HCT116 (cell line): ENCODE measurements around the gene TMTC2. TPM values are rescaled to one million over a fixed set of nuclear protein-coding genes. Genes with fewer than 3 reads are reported as not detected.

Experiments used
- ATAC-seq: fragments of 200-7000 bp; cut with Tn5 transposase; 2 replicates; pipeline ENCODE4 v1.9.1; 2020; ENCODE audit warnings: mild to moderate bottlenecking, moderate library complexity
- BruUV-seq: library from RNA; stranded (reverse); fragments of 400-500 nt; replicated peaks from 2 replicates; lab custom pipeline; 2021; lab: Mats Ljungman, UMichigan
- CTCF ChIA-PET: fragments of 300-600 bp; sonication (Branson Sonifier 250); formaldehyde crosslinking; loops from one replicate; lab custom pipeline; 2021; ENCODE audit warnings: antibody characterized with exemption; lab: Charles Lee
- POLR2A ChIA-PET: fragments of 300-600, 350-600 bp; sonication (Branson Sonifier 250); formaldehyde crosslinking; loops from one replicate; lab custom pipeline; 2021; ENCODE audit warnings: antibody characterized with exemption; lab: Charles Lee
- RAD21 ChIA-PET, 2 experiments: fragments of 300-600 bp; sonication (Branson Sonifier 250); formaldehyde crosslinking; loops; one replicate each; lab custom pipeline; 2023; ENCODE audit warnings: low total read pairs in 2 of 2; ENCODE audit not compliant: uncharacterized antibody in 2 of 2, unreplicated experiment in 2 of 2, low non-redundant PET in 1 of 2; lab: Charles Lee
- DNase-seq: peaks from one replicate; pipeline ENCODE4 v3.0.0-alpha.2; 2010; ENCODE audit warnings: low read depth, low spot score
- H2AFZ ChIP-seq: fragments of 200-600 bp; shearing (Covaris generic), sonication (generic); 2 replicates; pipeline ENCODE4 v1.6.1; 2017; ENCODE audit warnings: low read depth, mixed run types, mixed read lengths, antibody characterized with exemption, low read length; ENCODE audit not compliant: poor library complexity, severe bottlenecking
- H3K27ac ChIP-seq: 2 replicates; pipeline ENCODE4 v1.5.1; 2012; ENCODE audit warnings: low read depth, low read length
- H3K27me3 ChIP-seq: fragments of 200-600 bp; sonication (generic); 2 replicates; pipeline ENCODE4 v1.6.1; 2016; ENCODE audit warnings: mixed run types, low read length, mixed read lengths; ENCODE audit not compliant: insufficient read depth
- H3K36me3 ChIP-seq, 2 experiments: fragments of 200-500 bp in 1 of 2; fragments of 200-600 bp in 1 of 2; sonication (Bioruptor generic) in 1 of 2; sonication (generic) in 1 of 2; 2 replicates each; pipeline versions ENCODE4 v1.5.1 to v1.6.1; 2014 to 2016; ENCODE audit warnings: low read length in 2 of 2, inconsistent platforms in 1 of 2, mixed read lengths in 1 of 2, mixed run types in 1 of 2; ENCODE audit not compliant: insufficient read depth in 2 of 2, control insufficient read depth in 1 of 2
- H3K4me1 ChIP-seq, 2 experiments: fragments of 200-600 bp in 1 of 2; sonication (generic) in 1 of 2; 2 replicates each; pipeline versions ENCODE4 v1.5.1 to v1.6.1; 2012 to 2017; ENCODE audit warnings: low read length in 2 of 2, inconsistent platforms in 1 of 2, mild to moderate bottlenecking in 1 of 2, mixed read lengths in 1 of 2, mixed run types in 1 of 2, moderate library complexity in 1 of 2; ENCODE audit not compliant: insufficient read depth in 2 of 2, control insufficient read depth in 1 of 2
- H3K4me2 ChIP-seq: fragments of 200-600 bp; sonication (generic); 2 replicates; pipeline ENCODE4 v1.6.1; 2017; ENCODE audit warnings: mixed run types, low read length, mixed read lengths
- H3K4me3 ChIP-seq, 2 experiments: fragments of 200-600 bp in 1 of 2; sonication (generic) in 1 of 2; replicated peaks in 1 of 2; 2 replicates each; pipeline ENCODE4 v1.5.1; 2011 to 2016; ENCODE audit warnings: low read length in 2 of 2, control low read depth in 1 of 2, low read depth in 1 of 2, mild to moderate bottlenecking in 1 of 2, mixed read lengths in 1 of 2, mixed run types in 1 of 2
- H3K79me2 ChIP-seq: fragments of 200-600 bp; sonication (generic); 2 replicates; pipeline ENCODE4 v1.6.1; 2017; ENCODE audit warnings: mild to moderate bottlenecking, mixed run types, low read length, moderate library complexity, mixed read lengths; ENCODE audit not compliant: insufficient read depth
- H3K9ac ChIP-seq: fragments of 200-600 bp; sonication (generic); 2 replicates; pipeline ENCODE4 v1.6.1; 2016; ENCODE audit warnings: low read length, mixed read lengths
- H3K9me2 ChIP-seq: fragments of 200-600 bp; sonication (generic), shearing (Covaris generic); 2 replicates; pipeline ENCODE4 v1.6.1; 2017; ENCODE audit warnings: mixed run types, mild to moderate bottlenecking, moderate library complexity; ENCODE audit not compliant: insufficient read depth
- H3K9me3 ChIP-seq, 2 experiments: fragments of 200-500 bp in 1 of 2; fragments of 200-600 bp in 1 of 2; sonication (Bioruptor generic) in 1 of 2; sonication (generic) in 1 of 2; 2 replicates each; pipeline ENCODE4 v1.6.1; 2014 to 2017; ENCODE audit warnings: low read length in 2 of 2, mixed read lengths in 2 of 2, inconsistent platforms in 1 of 2, low read depth in 1 of 2, mild to moderate bottlenecking in 1 of 2, mixed run types in 1 of 2, moderate library complexity in 1 of 2; ENCODE audit not compliant: control insufficient read depth in 1 of 2, insufficient read depth in 1 of 2
- H4K20me1 ChIP-seq: fragments of 200-600 bp; sonication (generic), shearing (Covaris generic); 2 replicates; pipeline ENCODE4 v1.6.1; 2017; ENCODE audit warnings: mixed run types, mild to moderate bottlenecking, moderate library complexity; ENCODE audit not compliant: insufficient read depth
- CBX3 ChIP-seq: IDR thresholded peaks from 2 replicates; pipeline ENCODE4 v1.6.1; 2012; ENCODE audit warnings: low read depth
- EGR1 ChIP-seq: IDR thresholded peaks from 2 replicates; pipeline ENCODE4 v1.6.1; 2012; ENCODE audit warnings: low read depth
- ELF1 ChIP-seq: IDR thresholded peaks from 2 replicates; pipeline ENCODE4 v1.6.1; 2012; ENCODE audit warnings: low read depth, borderline replicate concordance
- EZH2 ChIP-seq: fragments of 200-600 bp; sonication (generic); IDR thresholded peaks from 2 replicates; pipeline ENCODE4 v1.6.1; 2017; ENCODE audit warnings: antibody characterized with exemption, mixed run types
- POLR2AphosphoS5 ChIP-seq: IDR thresholded peaks from 2 replicates; pipeline ENCODE4 v1.6.1; 2011; ENCODE audit warnings: mild to moderate bottlenecking, low read depth, low read length, moderate library complexity
- SIN3A ChIP-seq: IDR thresholded peaks from 2 replicates; pipeline ENCODE4 v1.6.1; 2012; ENCODE audit warnings: low read depth
- SP1 ChIP-seq: IDR thresholded peaks from 2 replicates; pipeline ENCODE4 v1.6.1; 2012; ENCODE audit warnings: low read depth
- TCF7L2 ChIP-seq: IDR thresholded peaks from 2 replicates; pipeline ENCODE4 v1.7.0; 2011; ENCODE audit warnings: borderline replicate concordance, inconsistent platforms; ENCODE audit not compliant: insufficient read depth, insufficient read length; ENCODE audit errors: extremely low read depth
- ZFX ChIP-seq: fragments of 450-650 bp; IDR thresholded peaks from 2 replicates; pipeline ENCODE4 v1.6.1; 2017
- ZNF274 ChIP-seq: fragments of 200-500 bp; sonication (Bioruptor generic); IDR thresholded peaks from 2 replicates; pipeline ENCODE4 v1.6.1; 2014; ENCODE audit warnings: mild to moderate bottlenecking, low read depth, low read length, inconsistent platforms
- intact Hi-C: fragments of 100-400 bp; cut with micrococcal nuclease; formaldehyde crosslinking; loops from 2 replicates; pipeline ENCODE4 v1.10.0; 2022
- total RNA-seq: library from RNA; stranded (reverse); gene quantifications from one replicate; pipeline ENCODE4 v1.2.1, GENCODE V29; 2021; ENCODE audit not compliant: unreplicated experiment
- TF ChIP-seq, protein P1 (sequence below): IDR thresholded peaks from 2 replicates; pipeline ENCODE4 v1.6.1; 2011; ENCODE audit warnings: mild to moderate bottlenecking, low read length, moderate library complexity; ENCODE audit not compliant: insufficient replicate concordance; ENCODE audit errors: extremely low read depth
- TF ChIP-seq, protein P2 (sequence below): IDR thresholded peaks from 2 replicates; pipeline ENCODE4 v1.6.1; 2012; ENCODE audit warnings: low read depth
- TF ChIP-seq, protein P3 (sequence below), 3 experiments: fragments of 200-600 bp in 1 of 3; sonication (generic) in 1 of 3; IDR thresholded peaks in 2 of 3; conservative IDR thresholded peaks in 1 of 3; 2 replicates each; pipeline ENCODE4 v1.5.1; 2012 to 2017; ENCODE audit warnings: low read depth in 2 of 3, low read length in 2 of 3, antibody characterized with exemption in 1 of 3, borderline replicate concordance in 1 of 3, control low read depth in 1 of 3, mild to moderate bottlenecking in 1 of 3, mixed read lengths in 1 of 3, mixed run types in 1 of 3, moderate library complexity in 1 of 3; ENCODE audit not compliant: insufficient read depth in 1 of 3
- TF ChIP-seq, protein P4 (sequence below): IDR thresholded peaks from 2 replicates; pipeline ENCODE4 v1.6.1; 2012

Gene TMTC2
- total RNA-seq, 1 experiment from 2014 or later, result 11.5 TPM

DNA sequence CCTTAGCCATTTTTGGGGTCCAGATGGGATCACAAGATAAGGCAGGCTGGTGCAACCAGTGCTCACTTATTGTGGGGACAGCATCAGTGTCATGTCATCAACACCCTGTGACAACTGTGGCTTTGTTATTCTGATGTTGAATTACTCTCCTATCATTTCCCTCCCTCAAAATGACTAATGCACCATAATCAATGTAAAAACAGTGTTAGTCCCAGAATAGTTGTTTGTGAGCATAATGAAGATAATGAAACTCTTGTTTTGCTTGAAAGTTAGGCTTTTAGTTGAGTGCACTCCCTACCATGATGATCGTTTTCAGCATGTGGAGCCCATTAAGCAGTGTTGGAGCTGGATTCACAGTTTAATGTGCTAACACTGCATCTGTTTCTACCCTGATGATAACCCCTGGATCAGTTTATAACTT, 151.4 kb downstream of the TMTC2 start:
- CTCF ChIA-PET, result no interaction called here
- no peak overlapping the region for H3K4me2 ChIP-seq
- DNase-seq (no peak), ATAC-seq (no peak)
- no peaks in the 10 kb centered on the region for H3K27me3 ChIP-seq
- H2AFZ ChIP-seq, result no peak overlapping the region
- TF ChIP-seq EZH2, result no peak
- TF ChIP-seq ELF1, result no peak
- no peak for TF ChIP-seq EGR1
- TF ChIP-seq ZFX, result no peak
- TF ChIP-seq TCF7L2, result no peak
- TF ChIP-seq ZNF274, result no peak
- H3K27ac ChIP-seq, result no peak overlapping the region
- no peaks in the 10 kb centered on the region for H3K79me2 ChIP-seq
- H3K9me3 ChIP-seq, result no peaks in the 10 kb centered on the region
- H3K4me3 ChIP-seq, result no peak overlapping the region
- H3K9me2 ChIP-seq, result no peaks in the 10 kb centered on the region; the same call in 1 of the 2 replicates
- H3K36me3 ChIP-seq, result no peaks in the 10 kb centered on the region
- H4K20me1 ChIP-seq, result no peaks in the 10 kb centered on the region
- RAD21 ChIA-PET, result no interaction called here
- peaks cover 4 to 12% of the 10 kb centered on the region in 2 experiments; a peak in 3 of 4 replicates for H3K4me1 ChIP-seq
- POLR2A ChIA-PET, result no interaction called here
- no peak overlapping the region for H3K9ac ChIP-seq
- intact Hi-C loops, result no loop called here
- BruUV-seq, result no TSS peak

DNA sequence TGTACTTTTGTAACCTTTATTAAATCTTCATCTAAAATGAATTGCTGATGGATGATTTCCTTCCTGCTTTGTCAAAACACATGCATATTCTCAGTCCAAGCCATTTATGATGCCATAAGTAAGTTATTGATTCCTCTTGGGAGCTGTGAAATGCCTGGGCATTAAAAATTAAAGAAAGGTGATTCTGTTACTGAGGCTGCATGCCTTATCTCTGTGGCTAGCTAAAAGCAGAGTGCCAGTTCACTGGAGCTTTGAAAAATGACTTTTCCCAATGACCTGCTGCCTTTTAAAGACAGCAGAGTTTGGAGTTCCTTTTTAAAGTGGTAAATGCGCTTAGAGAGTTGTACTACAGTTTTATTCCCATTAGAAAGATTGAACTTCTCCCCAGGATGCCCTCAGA, 152.1 kb downstream of the TMTC2 start:
- ChIA-PET POLR2A (no interaction called here), RAD21 (no interaction called here)
- TF ChIP-seq SP1 (no peak), ZNF274 (no peak), EZH2 (no peak), CBX3 (no peak), POLR2AphosphoS5 (no peak), SIN3A (no peak)
- TF ChIP-seq, protein P1, sequence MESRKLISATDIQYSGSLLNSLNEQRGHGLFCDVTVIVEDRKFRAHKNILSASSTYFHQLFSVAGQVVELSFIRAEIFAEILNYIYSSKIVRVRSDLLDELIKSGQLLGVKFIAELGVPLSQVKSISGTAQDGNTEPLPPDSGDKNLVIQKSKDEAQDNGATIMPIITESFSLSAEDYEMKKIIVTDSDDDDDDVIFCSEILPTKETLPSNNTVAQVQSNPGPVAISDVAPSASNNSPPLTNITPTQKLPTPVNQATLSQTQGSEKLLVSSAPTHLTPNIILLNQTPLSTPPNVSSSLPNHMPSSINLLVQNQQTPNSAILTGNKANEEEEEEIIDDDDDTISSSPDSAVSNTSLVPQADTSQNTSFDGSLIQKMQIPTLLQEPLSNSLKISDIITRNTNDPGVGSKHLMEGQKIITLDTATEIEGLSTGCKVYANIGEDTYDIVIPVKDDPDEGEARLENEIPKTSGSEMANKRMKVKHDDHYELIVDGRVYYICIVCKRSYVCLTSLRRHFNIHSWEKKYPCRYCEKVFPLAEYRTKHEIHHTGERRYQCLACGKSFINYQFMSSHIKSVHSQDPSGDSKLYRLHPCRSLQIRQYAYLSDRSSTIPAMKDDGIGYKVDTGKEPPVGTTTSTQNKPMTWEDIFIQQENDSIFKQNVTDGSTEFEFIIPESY, result no peak
- TF ChIP-seq, protein P2, sequence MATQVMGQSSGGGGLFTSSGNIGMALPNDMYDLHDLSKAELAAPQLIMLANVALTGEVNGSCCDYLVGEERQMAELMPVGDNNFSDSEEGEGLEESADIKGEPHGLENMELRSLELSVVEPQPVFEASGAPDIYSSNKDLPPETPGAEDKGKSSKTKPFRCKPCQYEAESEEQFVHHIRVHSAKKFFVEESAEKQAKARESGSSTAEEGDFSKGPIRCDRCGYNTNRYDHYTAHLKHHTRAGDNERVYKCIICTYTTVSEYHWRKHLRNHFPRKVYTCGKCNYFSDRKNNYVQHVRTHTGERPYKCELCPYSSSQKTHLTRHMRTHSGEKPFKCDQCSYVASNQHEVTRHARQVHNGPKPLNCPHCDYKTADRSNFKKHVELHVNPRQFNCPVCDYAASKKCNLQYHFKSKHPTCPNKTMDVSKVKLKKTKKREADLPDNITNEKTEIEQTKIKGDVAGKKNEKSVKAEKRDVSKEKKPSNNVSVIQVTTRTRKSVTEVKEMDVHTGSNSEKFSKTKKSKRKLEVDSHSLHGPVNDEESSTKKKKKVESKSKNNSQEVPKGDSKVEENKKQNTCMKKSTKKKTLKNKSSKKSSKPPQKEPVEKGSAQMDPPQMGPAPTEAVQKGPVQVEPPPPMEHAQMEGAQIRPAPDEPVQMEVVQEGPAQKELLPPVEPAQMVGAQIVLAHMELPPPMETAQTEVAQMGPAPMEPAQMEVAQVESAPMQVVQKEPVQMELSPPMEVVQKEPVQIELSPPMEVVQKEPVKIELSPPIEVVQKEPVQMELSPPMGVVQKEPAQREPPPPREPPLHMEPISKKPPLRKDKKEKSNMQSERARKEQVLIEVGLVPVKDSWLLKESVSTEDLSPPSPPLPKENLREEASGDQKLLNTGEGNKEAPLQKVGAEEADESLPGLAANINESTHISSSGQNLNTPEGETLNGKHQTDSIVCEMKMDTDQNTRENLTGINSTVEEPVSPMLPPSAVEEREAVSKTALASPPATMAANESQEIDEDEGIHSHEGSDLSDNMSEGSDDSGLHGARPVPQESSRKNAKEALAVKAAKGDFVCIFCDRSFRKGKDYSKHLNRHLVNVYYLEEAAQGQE, result no peak
- TF ChIP-seq, protein P3, sequence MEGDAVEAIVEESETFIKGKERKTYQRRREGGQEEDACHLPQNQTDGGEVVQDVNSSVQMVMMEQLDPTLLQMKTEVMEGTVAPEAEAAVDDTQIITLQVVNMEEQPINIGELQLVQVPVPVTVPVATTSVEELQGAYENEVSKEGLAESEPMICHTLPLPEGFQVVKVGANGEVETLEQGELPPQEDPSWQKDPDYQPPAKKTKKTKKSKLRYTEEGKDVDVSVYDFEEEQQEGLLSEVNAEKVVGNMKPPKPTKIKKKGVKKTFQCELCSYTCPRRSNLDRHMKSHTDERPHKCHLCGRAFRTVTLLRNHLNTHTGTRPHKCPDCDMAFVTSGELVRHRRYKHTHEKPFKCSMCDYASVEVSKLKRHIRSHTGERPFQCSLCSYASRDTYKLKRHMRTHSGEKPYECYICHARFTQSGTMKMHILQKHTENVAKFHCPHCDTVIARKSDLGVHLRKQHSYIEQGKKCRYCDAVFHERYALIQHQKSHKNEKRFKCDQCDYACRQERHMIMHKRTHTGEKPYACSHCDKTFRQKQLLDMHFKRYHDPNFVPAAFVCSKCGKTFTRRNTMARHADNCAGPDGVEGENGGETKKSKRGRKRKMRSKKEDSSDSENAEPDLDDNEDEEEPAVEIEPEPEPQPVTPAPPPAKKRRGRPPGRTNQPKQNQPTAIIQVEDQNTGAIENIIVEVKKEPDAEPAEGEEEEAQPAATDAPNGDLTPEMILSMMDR (IDR thresholded peaks at IDR 0.05 in 2 of 3, conservative IDR thresholded peaks at IDR 0.05 in 1 of 3; ENCODE audit: borderline replicate concordance in 1 of 3, insufficient read depth in 1 of 3, low read depth in 2 of 3, low read length in 2 of 3), result no peak
- TF ChIP-seq, protein P4, sequence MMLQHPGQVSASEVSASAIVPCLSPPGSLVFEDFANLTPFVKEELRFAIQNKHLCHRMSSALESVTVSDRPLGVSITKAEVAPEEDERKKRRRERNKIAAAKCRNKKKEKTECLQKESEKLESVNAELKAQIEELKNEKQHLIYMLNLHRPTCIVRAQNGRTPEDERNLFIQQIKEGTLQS, result no peak

More for the DNA sequence above, 152.1 kb downstream of the TMTC2 start:
- H3K9me2 ChIP-seq, result no peaks in the 10 kb centered on the region; the same call in 1 of the 2 replicates
- intact Hi-C loops, result no loop called here
- H3K36me3 ChIP-seq, result no peaks in the 10 kb centered on the region
- H3K9ac ChIP-seq, result no peak overlapping the region
- peaks cover 4 to 12% of the 10 kb centered on the region in 2 experiments; a peak in 3 of 4 replicates for H3K4me1 ChIP-seq
- no peak overlapping the region for H2AFZ ChIP-seq
- no peak for ATAC-seq
- CTCF ChIA-PET, result no interaction called here
- H3K27ac ChIP-seq, result no peak overlapping the region
- H3K9me3 ChIP-seq, result no peaks in the 10 kb centered on the region
- no peaks in the 10 kb centered on the region for H3K27me3 ChIP-seq
- BruUV-seq, result no TSS peak
- no peak overlapping the region for H3K4me3 ChIP-seq
- no peaks in the 10 kb centered on the region for H4K20me1 ChIP-seq
- no peak overlapping the region for H3K4me2 ChIP-seq
- DNase-seq, result no peak
- no peaks in the 10 kb centered on the region for H3K79me2 ChIP-seq
